HCT116 (cell line): ENCODE data around the gene FLOT1. TPM values are rescaled to one million over a fixed set of nuclear protein-coding genes. Genes with fewer than 3 reads are reported as not detected.

Experiments used
- ATAC-seq: fragments of 200-7000 bp; cut with Tn5 transposase; 2 replicates; pipeline ENCODE4 v1.9.1; 2020; ENCODE audit warnings: mild to moderate bottlenecking, moderate library complexity
- BruUV-seq: library from RNA; stranded (reverse); fragments of 400-500 nt; replicated peaks from 2 replicates; lab custom pipeline; 2021; lab: Mats Ljungman, UMichigan
- CTCF ChIA-PET: fragments of 300-600 bp; sonication (Branson Sonifier 250); formaldehyde crosslinking; loops from one replicate; lab custom pipeline; 2021; ENCODE audit warnings: antibody characterized with exemption; lab: Charles Lee
- POLR2A ChIA-PET: fragments of 300-600, 350-600 bp; sonication (Branson Sonifier 250); formaldehyde crosslinking; loops from one replicate; lab custom pipeline; 2021; ENCODE audit warnings: antibody characterized with exemption; lab: Charles Lee
- RAD21 ChIA-PET, 2 experiments: fragments of 300-600 bp; sonication (Branson Sonifier 250); formaldehyde crosslinking; loops; one replicate each; lab custom pipeline; 2023; ENCODE audit warnings: low total read pairs in 2 of 2; ENCODE audit not compliant: uncharacterized antibody in 2 of 2, unreplicated experiment in 2 of 2, low non-redundant PET in 1 of 2; lab: Charles Lee
- DNase-seq: peaks from one replicate; pipeline ENCODE4 v3.0.0-alpha.2; 2010; ENCODE audit warnings: low read depth, low spot score
- H2AFZ ChIP-seq: fragments of 200-600 bp; shearing (Covaris generic), sonication (generic); 2 replicates; pipeline ENCODE4 v1.6.1; 2017; ENCODE audit warnings: low read depth, mixed run types, mixed read lengths, antibody characterized with exemption, low read length; ENCODE audit not compliant: poor library complexity, severe bottlenecking
- H3K27ac ChIP-seq: 2 replicates; pipeline ENCODE4 v1.5.1; 2012; ENCODE audit warnings: low read depth, low read length
- H3K27me3 ChIP-seq: fragments of 200-600 bp; sonication (generic); 2 replicates; pipeline ENCODE4 v1.6.1; 2016; ENCODE audit warnings: mixed run types, low read length, mixed read lengths; ENCODE audit not compliant: insufficient read depth
- H3K36me3 ChIP-seq, 2 experiments: fragments of 200-500 bp in 1 of 2; fragments of 200-600 bp in 1 of 2; sonication (Bioruptor generic) in 1 of 2; sonication (generic) in 1 of 2; 2 replicates each; pipeline versions ENCODE4 v1.5.1 to v1.6.1; 2014 to 2016; ENCODE audit warnings: low read length in 2 of 2, inconsistent platforms in 1 of 2, mixed read lengths in 1 of 2, mixed run types in 1 of 2; ENCODE audit not compliant: insufficient read depth in 2 of 2, control insufficient read depth in 1 of 2
- H3K4me1 ChIP-seq, 2 experiments: fragments of 200-600 bp in 1 of 2; sonication (generic) in 1 of 2; 2 replicates each; pipeline versions ENCODE4 v1.5.1 to v1.6.1; 2012 to 2017; ENCODE audit warnings: low read length in 2 of 2, inconsistent platforms in 1 of 2, mild to moderate bottlenecking in 1 of 2, mixed read lengths in 1 of 2, mixed run types in 1 of 2, moderate library complexity in 1 of 2; ENCODE audit not compliant: insufficient read depth in 2 of 2, control insufficient read depth in 1 of 2
- H3K4me2 ChIP-seq: fragments of 200-600 bp; sonication (generic); 2 replicates; pipeline ENCODE4 v1.6.1; 2017; ENCODE audit warnings: mixed run types, low read length, mixed read lengths
- H3K4me3 ChIP-seq, 2 experiments: fragments of 200-600 bp in 1 of 2; sonication (generic) in 1 of 2; replicated peaks in 1 of 2; 2 replicates each; pipeline ENCODE4 v1.5.1; 2011 to 2016; ENCODE audit warnings: low read length in 2 of 2, control low read depth in 1 of 2, low read depth in 1 of 2, mild to moderate bottlenecking in 1 of 2, mixed read lengths in 1 of 2, mixed run types in 1 of 2
- H3K79me2 ChIP-seq: fragments of 200-600 bp; sonication (generic); 2 replicates; pipeline ENCODE4 v1.6.1; 2017; ENCODE audit warnings: mild to moderate bottlenecking, mixed run types, low read length, moderate library complexity, mixed read lengths; ENCODE audit not compliant: insufficient read depth
- H3K9ac ChIP-seq: fragments of 200-600 bp; sonication (generic); 2 replicates; pipeline ENCODE4 v1.6.1; 2016; ENCODE audit warnings: low read length, mixed read lengths
- H3K9me2 ChIP-seq: fragments of 200-600 bp; sonication (generic), shearing (Covaris generic); 2 replicates; pipeline ENCODE4 v1.6.1; 2017; ENCODE audit warnings: mixed run types, mild to moderate bottlenecking, moderate library complexity; ENCODE audit not compliant: insufficient read depth
- H3K9me3 ChIP-seq, 2 experiments: fragments of 200-500 bp in 1 of 2; fragments of 200-600 bp in 1 of 2; sonication (Bioruptor generic) in 1 of 2; sonication (generic) in 1 of 2; 2 replicates each; pipeline ENCODE4 v1.6.1; 2014 to 2017; ENCODE audit warnings: low read length in 2 of 2, mixed read lengths in 2 of 2, inconsistent platforms in 1 of 2, low read depth in 1 of 2, mild to moderate bottlenecking in 1 of 2, mixed run types in 1 of 2, moderate library complexity in 1 of 2; ENCODE audit not compliant: control insufficient read depth in 1 of 2, insufficient read depth in 1 of 2
- H4K20me1 ChIP-seq: fragments of 200-600 bp; sonication (generic), shearing (Covaris generic); 2 replicates; pipeline ENCODE4 v1.6.1; 2017; ENCODE audit warnings: mixed run types, mild to moderate bottlenecking, moderate library complexity; ENCODE audit not compliant: insufficient read depth
- EGR1 ChIP-seq: IDR thresholded peaks from 2 replicates; pipeline ENCODE4 v1.6.1; 2012; ENCODE audit warnings: low read depth
- ELF1 ChIP-seq: IDR thresholded peaks from 2 replicates; pipeline ENCODE4 v1.6.1; 2012; ENCODE audit warnings: low read depth, borderline replicate concordance
- RAD21 ChIP-seq: IDR thresholded peaks from 2 replicates; pipeline ENCODE4 v1.6.1; 2012; ENCODE audit warnings: low read depth, mild to moderate bottlenecking
- REST ChIP-seq: IDR thresholded peaks from 2 replicates; pipeline ENCODE4 v1.6.1; 2012; ENCODE audit warnings: low read depth
- SP1 ChIP-seq: IDR thresholded peaks from 2 replicates; pipeline ENCODE4 v1.6.1; 2012; ENCODE audit warnings: low read depth
- ZBTB33 ChIP-seq: IDR thresholded peaks from 2 replicates; pipeline ENCODE4 v1.6.1; 2011; ENCODE audit warnings: mild to moderate bottlenecking, low read length, moderate library complexity; ENCODE audit not compliant: insufficient replicate concordance; ENCODE audit errors: extremely low read depth
- ZFX ChIP-seq: fragments of 450-650 bp; IDR thresholded peaks from 2 replicates; pipeline ENCODE4 v1.6.1; 2017
- intact Hi-C: fragments of 100-400 bp; cut with micrococcal nuclease; formaldehyde crosslinking; loops from 2 replicates; pipeline ENCODE4 v1.10.0; 2022
- total RNA-seq: library from RNA; stranded (reverse); gene quantifications from one replicate; pipeline ENCODE4 v1.2.1, GENCODE V29; 2021; ENCODE audit not compliant: unreplicated experiment
- TF ChIP-seq, protein P1 (sequence below): IDR thresholded peaks from 2 replicates; pipeline ENCODE4 v1.6.1; 2012
- TF ChIP-seq, protein P2 (sequence below), 3 experiments: fragments of 200-600 bp in 1 of 3; sonication (generic) in 1 of 3; IDR thresholded peaks in 2 of 3; conservative IDR thresholded peaks in 1 of 3; 2 replicates each; pipeline ENCODE4 v1.5.1; 2012 to 2017; ENCODE audit warnings: low read depth in 2 of 3, low read length in 2 of 3, antibody characterized with exemption in 1 of 3, borderline replicate concordance in 1 of 3, control low read depth in 1 of 3, mild to moderate bottlenecking in 1 of 3, mixed read lengths in 1 of 3, mixed run types in 1 of 3, moderate library complexity in 1 of 3; ENCODE audit not compliant: insufficient read depth in 1 of 3
- TF ChIP-seq, protein P3 (sequence below): IDR thresholded peaks from 2 replicates; pipeline ENCODE4 v1.6.1; 2012

FLOT1 gene
- total RNA-seq, 1 experiment from 2014 or later: 117 TPM

- no peaks in the 10 kb centered on the region for H3K9me3 ChIP-seq
- peaks cover 48 to 71% of the 10 kb centered on the region in 2 experiments for H3K4me1 ChIP-seq
- ChIA-PET CTCF (no interaction called here), POLR2A (interaction anchor here (0.8 to 2.4 kb wide), 4 partner anchors 23 to 74 kb away, joined by 4 to 12 read pairs (median 4); partner anchors contain the start of gene MDC1), RAD21 (no interaction called here)
- DNase-seq (no peak), ATAC-seq (no peak)
- TF ChIP-seq ZFX: no peak
- TF ChIP-seq EGR1: no peak
- TF ChIP-seq REST: no peak
- TF ChIP-seq, protein P1, sequence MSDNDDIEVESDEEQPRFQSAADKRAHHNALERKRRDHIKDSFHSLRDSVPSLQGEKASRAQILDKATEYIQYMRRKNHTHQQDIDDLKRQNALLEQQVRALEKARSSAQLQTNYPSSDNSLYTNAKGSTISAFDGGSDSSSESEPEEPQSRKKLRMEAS: no peak
- TF ChIP-seq SP1: no peak
- TF ChIP-seq, protein P2, sequence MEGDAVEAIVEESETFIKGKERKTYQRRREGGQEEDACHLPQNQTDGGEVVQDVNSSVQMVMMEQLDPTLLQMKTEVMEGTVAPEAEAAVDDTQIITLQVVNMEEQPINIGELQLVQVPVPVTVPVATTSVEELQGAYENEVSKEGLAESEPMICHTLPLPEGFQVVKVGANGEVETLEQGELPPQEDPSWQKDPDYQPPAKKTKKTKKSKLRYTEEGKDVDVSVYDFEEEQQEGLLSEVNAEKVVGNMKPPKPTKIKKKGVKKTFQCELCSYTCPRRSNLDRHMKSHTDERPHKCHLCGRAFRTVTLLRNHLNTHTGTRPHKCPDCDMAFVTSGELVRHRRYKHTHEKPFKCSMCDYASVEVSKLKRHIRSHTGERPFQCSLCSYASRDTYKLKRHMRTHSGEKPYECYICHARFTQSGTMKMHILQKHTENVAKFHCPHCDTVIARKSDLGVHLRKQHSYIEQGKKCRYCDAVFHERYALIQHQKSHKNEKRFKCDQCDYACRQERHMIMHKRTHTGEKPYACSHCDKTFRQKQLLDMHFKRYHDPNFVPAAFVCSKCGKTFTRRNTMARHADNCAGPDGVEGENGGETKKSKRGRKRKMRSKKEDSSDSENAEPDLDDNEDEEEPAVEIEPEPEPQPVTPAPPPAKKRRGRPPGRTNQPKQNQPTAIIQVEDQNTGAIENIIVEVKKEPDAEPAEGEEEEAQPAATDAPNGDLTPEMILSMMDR (IDR thresholded peaks at IDR 0.05 in 2 of 3, conservative IDR thresholded peaks at IDR 0.05 in 1 of 3; ENCODE audit: borderline replicate concordance in 1 of 3, insufficient read depth in 1 of 3, low read depth in 2 of 3, low read length in 2 of 3): no peak
- TF ChIP-seq, protein P3, sequence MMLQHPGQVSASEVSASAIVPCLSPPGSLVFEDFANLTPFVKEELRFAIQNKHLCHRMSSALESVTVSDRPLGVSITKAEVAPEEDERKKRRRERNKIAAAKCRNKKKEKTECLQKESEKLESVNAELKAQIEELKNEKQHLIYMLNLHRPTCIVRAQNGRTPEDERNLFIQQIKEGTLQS: no peak
- TF ChIP-seq ZBTB33: no peak
- no peak for TF ChIP-seq RAD21
- TF ChIP-seq ELF1: no peak
- H3K79me2 ChIP-seq: peaks cover 28% of the 10 kb centered on the region
- H3K9me2 ChIP-seq: no peaks in the 10 kb centered on the region
- no TSS peak for BruUV-seq
- H2AFZ ChIP-seq: no peak overlapping the region
- H3K27me3 ChIP-seq: no peaks in the 10 kb centered on the region
- H3K4me3 ChIP-seq: peak overlapping the region in 1 of 2 experiments; percentile 87; a peak in 3 of 4 replicates
- H3K4me2 ChIP-seq: peak overlapping the region; percentile 98
- H4K20me1 ChIP-seq: no peaks in the 10 kb centered on the region
- no peaks in the 10 kb centered on the region for H3K36me3 ChIP-seq
- H3K9ac ChIP-seq: peak overlapping the region; percentile 95
- intact Hi-C loops: no loop called here
- peak overlapping the region; percentile 98 for H3K27ac ChIP-seq
Observed at GRCh38 chr6:30688569-30688968, 53.9 kb downstream of the FLOT1 start.
